Measurements from ENCODE around the gene MSMO1. TPM values are rescaled to one million over a fixed set of nuclear protein-coding genes. Genes with fewer than 3 reads are reported as not detected.

MSMO1 gene
- total and polyA plus RNA-seq, 9 donors, result 16.7 to 199 (median 25.7) TPM

DNA sequence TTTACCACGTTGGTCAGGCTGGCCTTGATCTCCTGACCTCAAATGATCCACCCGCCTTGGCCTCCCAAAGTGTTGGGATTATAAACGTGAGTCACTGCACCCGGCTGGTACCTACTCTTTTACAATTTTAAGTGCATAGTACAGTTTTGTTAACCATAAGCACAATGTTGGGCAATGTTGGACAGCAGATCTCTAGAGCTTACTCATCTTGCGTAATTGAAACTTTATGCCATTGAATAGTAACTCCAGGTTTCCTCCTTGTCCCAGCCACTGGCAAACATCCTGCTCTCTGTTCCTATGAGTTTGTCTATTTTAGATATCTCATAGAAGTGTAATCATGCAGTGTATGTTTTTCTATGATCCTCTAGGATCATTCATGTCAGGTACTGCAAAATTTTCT, 42.1 kb downstream of the MSMO1 start:
- Histone ChIP-seq H3K9me3 (no peaks in the 10 kb centered on the region), H3K4me3 (no peak overlapping the region), H3K36me3 (no peaks in the 10 kb centered on the region), H3K27me3 (no peaks in the 10 kb centered on the region), H3K4me1 (ENCODE audit: insufficient read depth) (no peaks in the 10 kb centered on the region), H3K27ac (no peak overlapping the region)
- WGBS, 3 donors, result 67 to 70% (median 69%) methylated on average over 5 of the region's 5 CpGs
- no peak for DNase-seq
- TF ChIP-seq POLR2A (IDR thresholded peaks at IDR 0.05), result no peak
- no peak for TF ChIP-seq CTCF (IDR thresholded peaks at IDR 0.05)
- TF ChIP-seq EP300 (IDR thresholded peaks at IDR 0.05), result no peak
- intact Hi-C loops (cut with DNase I), result loop anchor here in 1 of 4 donors (10.0 kb wide), 1 partner anchor 95 kb away; no protein-coding TSS in a partner anchor

GRCh38 chr4:165370530-165370929, 43.1 kb downstream of the MSMO1 start:
- no peak overlapping the region for H3K4me3 ChIP-seq
- no peaks in the 10 kb centered on the region for H3K27me3 ChIP-seq
- H3K36me3 ChIP-seq, result no peaks in the 10 kb centered on the region
- intact Hi-C loops (cut with DNase I), result no loop called here
- H3K27ac ChIP-seq, result no peak overlapping the region
- H3K9me3 ChIP-seq, result no peaks in the 10 kb centered on the region
- 84 to 90% (median 89%) methylated on average over 1 of the region's 1 CpG for WGBS, 3 donors
- H3K4me1 ChIP-seq (ENCODE audit: insufficient read depth), result no peaks in the 10 kb centered on the region
- DNase-seq, result no peak
- TF ChIP-seq EP300 (IDR thresholded peaks at IDR 0.05) (no peak), POLR2A (IDR thresholded peaks at IDR 0.05) (no peak), CTCF (IDR thresholded peaks at IDR 0.05) (no peak)

DNA sequence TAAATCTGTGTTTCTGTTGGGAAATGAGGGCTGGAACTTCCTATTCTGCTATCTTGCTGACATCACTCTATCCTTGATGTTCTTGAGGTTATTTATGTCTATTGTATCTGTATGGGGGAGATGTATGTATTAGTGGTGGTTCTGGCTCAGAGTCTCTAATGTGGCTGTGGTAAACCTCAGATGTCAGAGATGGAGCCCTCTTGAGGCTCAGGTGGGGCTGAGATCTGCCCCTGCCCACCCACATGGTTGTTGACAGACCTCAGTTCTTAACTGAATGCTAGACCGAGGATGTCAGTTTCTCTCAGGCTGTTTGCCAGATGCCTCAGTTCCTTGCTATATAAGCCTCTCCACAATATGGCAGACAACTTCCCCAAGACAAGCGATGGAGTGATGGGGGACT, 48.0 kb downstream of the MSMO1 start:
- H3K4me3 ChIP-seq, result no peak overlapping the region
- no peaks in the 10 kb centered on the region for H3K27me3 ChIP-seq
- no peaks in the 10 kb centered on the region for H3K9me3 ChIP-seq
- no peak overlapping the region for H3K27ac ChIP-seq
- H3K4me1 ChIP-seq (ENCODE audit: insufficient read depth), result no peaks in the 10 kb centered on the region
- H3K36me3 ChIP-seq, result no peaks in the 10 kb centered on the region
- 80 to 91% (median 88%) methylated on average over 2 of the region's 2 CpGs for WGBS, 3 donors
- intact Hi-C loops (cut with DNase I), result no loop called here
- no peak for TF ChIP-seq EP300 (IDR thresholded peaks at IDR 0.05)
- no peak for TF ChIP-seq POLR2A (IDR thresholded peaks at IDR 0.05)
- no peak for TF ChIP-seq CTCF (IDR thresholded peaks at IDR 0.05)
- DNase-seq, result no peak

DNA sequence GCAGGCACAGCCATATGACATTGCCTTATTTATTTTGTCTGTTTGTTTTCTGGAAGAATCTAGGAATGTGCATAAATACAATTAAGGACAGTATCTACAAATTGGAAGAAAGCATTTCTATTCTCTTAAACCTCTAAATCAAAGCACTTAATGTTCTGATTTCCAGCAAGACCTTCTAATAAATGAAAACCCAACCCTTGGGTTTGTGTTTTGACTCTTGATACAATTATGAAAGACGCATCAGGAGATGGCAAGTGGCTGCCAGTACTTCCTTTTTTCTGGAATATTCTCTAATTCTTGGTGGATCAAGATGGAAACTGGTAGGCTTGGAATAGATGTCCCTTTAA, 50.9 kb downstream of the MSMO1 start:
- Histone ChIP-seq H3K9me3 (no peaks in the 10 kb centered on the region), H3K4me3 (peak overlapping the region; percentile 43), H3K4me1 (ENCODE audit: insufficient read depth) (no peaks in the 10 kb centered on the region), H3K36me3 (no peaks in the 10 kb centered on the region), H3K27me3 (no peaks in the 10 kb centered on the region), H3K27ac (no peak overlapping the region)
- WGBS, 3 donors, result 22 to 29% (median 26%) methylated on average over 1 of the region's 1 CpG
- TF ChIP-seq POLR2A (IDR thresholded peaks at IDR 0.05), result no peak
- no peak for TF ChIP-seq EP300 (IDR thresholded peaks at IDR 0.05)
- TF ChIP-seq CTCF (IDR thresholded peaks at IDR 0.05), result no peak
- intact Hi-C loops (cut with DNase I), result no loop called here
- no peak for DNase-seq
